Memory B cell (primary cell): ENCODE results near the gene TAPBPL.

Experiments used
- ATAC-seq: fragments of 150-1000 bp; cut with Tn5 transposase; 2 replicates; pipeline ENCODE4 v1.10.0; 2021; ENCODE audit warnings: low read depth, mild to moderate bottlenecking, moderate library complexity
- DNase-seq, 2 donors: peaks; one replicate each; pipeline ENCODE4 v3.0.0; 2022; ENCODE audit warnings: low spot score in 2 of 2
- H3K27ac Mint-ChIP-seq: one replicate; pipeline ENCODE4 v1.8.0; 2022; ENCODE audit warnings: mild to moderate bottlenecking, moderate library complexity, mixed read lengths
- H3K27me3 Mint-ChIP-seq: one replicate; pipeline ENCODE4 v1.8.0; 2022; ENCODE audit warnings: mixed read lengths
- H3K36me3 Mint-ChIP-seq: one replicate; pipeline ENCODE4 v1.8.0; 2022; ENCODE audit warnings: mild to moderate bottlenecking, mixed read lengths
- H3K4me1 Mint-ChIP-seq: one replicate; pipeline ENCODE4 v1.8.0; 2022; ENCODE audit warnings: mixed read lengths
- H3K4me3 Mint-ChIP-seq: one replicate; pipeline ENCODE4 v1.8.0; 2022; ENCODE audit warnings: mild to moderate bottlenecking, moderate library complexity, mixed read lengths
- H3K9me3 Mint-ChIP-seq: one replicate; pipeline ENCODE4 v1.8.0; 2022; ENCODE audit warnings: mixed read lengths

Gene TAPBPL, protein sequence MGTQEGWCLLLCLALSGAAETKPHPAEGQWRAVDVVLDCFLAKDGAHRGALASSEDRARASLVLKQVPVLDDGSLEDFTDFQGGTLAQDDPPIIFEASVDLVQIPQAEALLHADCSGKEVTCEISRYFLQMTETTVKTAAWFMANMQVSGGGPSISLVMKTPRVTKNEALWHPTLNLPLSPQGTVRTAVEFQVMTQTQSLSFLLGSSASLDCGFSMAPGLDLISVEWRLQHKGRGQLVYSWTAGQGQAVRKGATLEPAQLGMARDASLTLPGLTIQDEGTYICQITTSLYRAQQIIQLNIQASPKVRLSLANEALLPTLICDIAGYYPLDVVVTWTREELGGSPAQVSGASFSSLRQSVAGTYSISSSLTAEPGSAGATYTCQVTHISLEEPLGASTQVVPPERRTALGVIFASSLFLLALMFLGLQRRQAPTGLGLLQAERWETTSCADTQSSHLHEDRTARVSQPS

GRCh38 chr12:6451348-6452244 lies at the start of gene TAPBPL:
Gene TAPBPL (plus strand): TSS chr12:6452042. CDS start chr12:6452249, 207 bp downstream.
- Mint-ChIP-seq H3K9me3 (no peaks in the 10 kb centered on the region), H3K27me3 (no peaks in the 10 kb centered on the region), H3K4me1 (peaks cover 48% of the 10 kb centered on the region), H3K36me3 (peaks cover 27% of the 10 kb centered on the region), H3K4me3 (peak within 1 kb of the TSS; percentile 91), H3K27ac (peak within 1 kb of the TSS; percentile 97)
- peak; percentile 96 for ATAC-seq
- peak; percentile 65 to 75 for DNase-seq

- ATAC-seq (no peak), DNase-seq (no peak)
- H3K4me1 Mint-ChIP-seq = no peaks in the 10 kb centered on the region
- H3K27me3 Mint-ChIP-seq = peaks cover 10% of the 10 kb centered on the region
- H3K27ac Mint-ChIP-seq = no peak overlapping the region
- H3K36me3 Mint-ChIP-seq = no peaks in the 10 kb centered on the region
- H3K4me3 Mint-ChIP-seq = no peak overlapping the region
- H3K9me3 Mint-ChIP-seq = no peaks in the 10 kb centered on the region
These were observed 47.5 kb upstream of the TAPBPL start for GRCh38 chr12:6404390-6404789.

GRCh38 chr12:6405963-6406362 lies 45.9 kb upstream of the TAPBPL start:
- ATAC-seq = no peak

GRCh38 chr12:6407236-6407954 lies 44.4 kb upstream of the TAPBPL start:
- DNase-seq = no peak
- no peaks in the 10 kb centered on the region for H3K4me1 Mint-ChIP-seq
- peaks cover 2% of the 10 kb centered on the region for H3K36me3 Mint-ChIP-seq
- H3K27me3 Mint-ChIP-seq = peaks cover 8% of the 10 kb centered on the region
- no peak overlapping the region for H3K27ac Mint-ChIP-seq
- H3K9me3 Mint-ChIP-seq = no peaks in the 10 kb centered on the region
- H3K4me3 Mint-ChIP-seq = no peak overlapping the region
- no peak for ATAC-seq

More at GRCh38 chr12:6405963-6406362, 45.9 kb upstream of the TAPBPL start:
- Mint-ChIP-seq H3K4me1 (no peaks in the 10 kb centered on the region), H3K27ac (no peak overlapping the region), H3K4me3 (no peak overlapping the region), H3K27me3 (peaks cover 8% of the 10 kb centered on the region), H3K9me3 (no peaks in the 10 kb centered on the region), H3K36me3 (peaks cover 2% of the 10 kb centered on the region)
- DNase-seq = no peak

GRCh38 chr12:6416596-6416995 lies 35.2 kb upstream of the TAPBPL start:
- Mint-ChIP-seq H3K36me3 (no peaks in the 10 kb centered on the region), H3K4me1 (peaks cover 7% of the 10 kb centered on the region), H3K9me3 (no peaks in the 10 kb centered on the region), H3K4me3 (no peak overlapping the region), H3K27ac (no peak overlapping the region), H3K27me3 (peaks cover 9% of the 10 kb centered on the region)
- no peak for ATAC-seq
- no peak for DNase-seq

- Mint-ChIP-seq H3K36me3 (no peaks in the 10 kb centered on the region), H3K27ac (no peak overlapping the region), H3K4me1 (peaks cover 13% of the 10 kb centered on the region), H3K27me3 (peaks cover 9% of the 10 kb centered on the region), H3K9me3 (no peaks in the 10 kb centered on the region), H3K4me3 (no peak overlapping the region)
- no peak for DNase-seq
- no peak for ATAC-seq
These were observed 33.0 kb upstream of the TAPBPL start for GRCh38 chr12:6418796-6419195.

GRCh38 chr12:6420364-6420763 lies 31.5 kb upstream of the TAPBPL start:
- Mint-ChIP-seq H3K4me1 (peaks cover 15% of the 10 kb centered on the region), H3K36me3 (no peaks in the 10 kb centered on the region), H3K27ac (no peak overlapping the region), H3K27me3 (peaks cover 9% of the 10 kb centered on the region), H3K9me3 (no peaks in the 10 kb centered on the region), H3K4me3 (no peak overlapping the region)
- no peak for ATAC-seq
- no peak for DNase-seq

- no peaks in the 10 kb centered on the region for H3K36me3 Mint-ChIP-seq
- ATAC-seq = peak; percentile 37
- peak overlapping the region; percentile 93 for H3K27ac Mint-ChIP-seq
- H3K27me3 Mint-ChIP-seq = peaks cover 4% of the 10 kb centered on the region
- H3K4me3 Mint-ChIP-seq = no peak overlapping the region
- DNase-seq = peak; percentile 64 to 74
- no peaks in the 10 kb centered on the region for H3K9me3 Mint-ChIP-seq
- peaks cover 29% of the 10 kb centered on the region for H3K4me1 Mint-ChIP-seq
These were observed 28.4 kb upstream of the TAPBPL start for GRCh38 chr12:6423267-6424007.

GRCh38 chr12:6424008-6424347 lies 27.9 kb upstream of the TAPBPL start:
- Mint-ChIP-seq H3K4me1 (peaks cover 29% of the 10 kb centered on the region), H3K27ac (peak overlapping the region; percentile 93), H3K27me3 (peaks cover 4% of the 10 kb centered on the region), H3K4me3 (no peak overlapping the region), H3K9me3 (no peaks in the 10 kb centered on the region), H3K36me3 (no peaks in the 10 kb centered on the region)
- no peak for ATAC-seq
- DNase-seq = no peak

DNA sequence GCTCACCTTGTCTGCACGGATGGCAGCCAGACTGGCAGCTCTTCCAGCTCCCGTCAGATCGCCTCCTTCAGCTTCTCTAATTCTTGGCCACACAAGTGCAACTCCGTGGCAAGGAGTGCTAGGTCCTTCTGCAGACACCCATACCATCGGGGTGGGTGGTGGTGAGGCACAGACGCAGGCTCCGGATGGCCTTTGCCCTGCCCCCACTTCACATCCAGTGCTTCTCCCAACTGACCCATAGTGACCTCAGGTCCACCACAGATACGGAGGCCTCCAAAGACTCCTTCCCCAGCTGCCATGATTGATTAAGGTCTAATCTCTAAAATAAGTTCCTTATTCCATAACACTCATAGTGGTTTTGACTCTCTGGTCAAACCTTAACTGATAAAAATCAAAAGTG lies 27.0 kb upstream of the TAPBPL start:
- H3K4me1 Mint-ChIP-seq = peaks cover 29% of the 10 kb centered on the region

GRCh38 chr12:6425590-6426531 lies 26.0 kb upstream of the TAPBPL start:
- no peaks in the 10 kb centered on the region for H3K9me3 Mint-ChIP-seq
- H3K27ac Mint-ChIP-seq = peak overlapping the region; percentile 93
- no peaks in the 10 kb centered on the region for H3K27me3 Mint-ChIP-seq
- DNase-seq (peak; percentile 57 to 69), ATAC-seq (peak; percentile 62)
- peaks cover 38% of the 10 kb centered on the region for H3K4me1 Mint-ChIP-seq
- H3K36me3 Mint-ChIP-seq = no peaks in the 10 kb centered on the region
- peak overlapping the region; percentile 89 for H3K4me3 Mint-ChIP-seq

More for the DNA sequence above, 27.0 kb upstream of the TAPBPL start:
- Mint-ChIP-seq H3K36me3 (no peaks in the 10 kb centered on the region), H3K27ac (peak overlapping the region; percentile 93), H3K4me3 (no peak overlapping the region), H3K9me3 (no peaks in the 10 kb centered on the region), H3K27me3 (no peaks in the 10 kb centered on the region)
- no peak for ATAC-seq
- no peak for DNase-seq

GRCh38 chr12:6426882-6427671 lies 24.8 kb upstream of the TAPBPL start:
- DNase-seq (peak; percentile 68 to 80), ATAC-seq (peak; percentile 76)
- Mint-ChIP-seq H3K36me3 (no peaks in the 10 kb centered on the region), H3K4me1 (peaks cover 43% of the 10 kb centered on the region), H3K27ac (peak overlapping the region; percentile 93), H3K4me3 (peak overlapping the region; percentile 89), H3K9me3 (no peaks in the 10 kb centered on the region), H3K27me3 (no peaks in the 10 kb centered on the region)
